Endothelial cell (in vitro differentiated cells): ENCODE data around the gene DPYSL5. TPM values are rescaled to one million over a fixed set of nuclear protein-coding genes. Genes with fewer than 3 reads are reported as not detected.

Source experiments
- DNase-seq: peaks from one replicate; pipeline ENCODE4 v3.0.0; 2021; ENCODE audit warnings: low spot score
- H3K27ac Mint-ChIP-seq: one replicate; pipeline ENCODE4 v1.8.0; 2021; ENCODE audit warnings: mixed read lengths, inconsistent platforms; ENCODE audit not compliant: unreplicated experiment
- H3K27me3 Mint-ChIP-seq: one replicate; pipeline ENCODE4 v1.8.0; 2021; ENCODE audit warnings: mild to moderate bottlenecking, moderate library complexity, mixed read lengths, inconsistent platforms; ENCODE audit not compliant: unreplicated experiment
- H3K36me3 Mint-ChIP-seq: one replicate; pipeline ENCODE4 v1.8.0; 2021; ENCODE audit warnings: mild to moderate bottlenecking, low read depth, mixed read lengths, inconsistent platforms; ENCODE audit not compliant: unreplicated experiment
- H3K4me1 Mint-ChIP-seq: one replicate; pipeline ENCODE4 v1.8.0; 2021; ENCODE audit warnings: mild to moderate bottlenecking, mixed read lengths, inconsistent platforms; ENCODE audit not compliant: unreplicated experiment
- H3K4me3 Mint-ChIP-seq: one replicate; pipeline ENCODE4 v1.8.0; 2021; ENCODE audit warnings: mild to moderate bottlenecking, mixed read lengths, inconsistent platforms; ENCODE audit not compliant: unreplicated experiment
- H3K9me3 Mint-ChIP-seq: one replicate; pipeline ENCODE4 v1.8.0; 2021; ENCODE audit warnings: mixed read lengths, inconsistent platforms; ENCODE audit not compliant: unreplicated experiment
- CTCF ChIP-seq: fragments of 200-600 bp; sonication (generic); IDR thresholded peaks from one replicate; pipeline ENCODE4 v1.5.0; 2021; ENCODE audit warnings: antibody characterized with exemption; ENCODE audit not compliant: unreplicated experiment
- total RNA-seq: library from RNA; stranded (reverse); fragmentation: NEBNext Ultra II Directional; extraction: Animal tissue kit (Norgen Biotek cat#: 25700); gene quantifications from one replicate; pipeline ENCODE4 v1.2.1, GENCODE V29; 2021; ENCODE audit not compliant: unreplicated experiment

The DPYSL5 gene
- total RNA-seq, 1 donor from 2014 or later, result 0.23 TPM

- Mint-ChIP-seq H3K27ac (no peak overlapping the region), H3K27me3 (peaks cover 6% of the 10 kb centered on the region), H3K9me3 (no peaks in the 10 kb centered on the region), H3K4me3 (no peak overlapping the region), H3K4me1 (peaks cover 4% of the 10 kb centered on the region), H3K36me3 (no peaks in the 10 kb centered on the region)
- TF ChIP-seq CTCF, result no peak
- no peak for DNase-seq
Observed at GRCh38 chr2:26934335-26934724, 86.4 kb downstream of the DPYSL5 start.

GRCh38 chr2:26934985-26935384 lies 87.1 kb downstream of the DPYSL5 start:
- Mint-ChIP-seq H3K9me3 (no peaks in the 10 kb centered on the region), H3K27ac (no peak overlapping the region)

GRCh38 chr2:26936855-26937254 lies 88.9 kb downstream of the DPYSL5 start:
- no peak for TF ChIP-seq CTCF
- H3K27ac Mint-ChIP-seq, result no peak overlapping the region

More at GRCh38 chr2:26934985-26935384, 87.1 kb downstream of the DPYSL5 start:
- TF ChIP-seq CTCF, result no peak
- no peaks in the 10 kb centered on the region for H3K36me3 Mint-ChIP-seq
- no peak overlapping the region for H3K4me3 Mint-ChIP-seq
- H3K4me1 Mint-ChIP-seq, result peaks cover 4% of the 10 kb centered on the region
- DNase-seq, result no peak
- peaks cover 6% of the 10 kb centered on the region for H3K27me3 Mint-ChIP-seq

GRCh38 chr2:26938399-26939118 lies 90.6 kb downstream of the DPYSL5 start:
- Mint-ChIP-seq H3K4me1 (no peaks in the 10 kb centered on the region), H3K9me3 (no peaks in the 10 kb centered on the region), H3K4me3 (no peak overlapping the region), H3K36me3 (no peaks in the 10 kb centered on the region), H3K27me3 (peaks cover 6% of the 10 kb centered on the region), H3K27ac (no peak overlapping the region)
- no peak for DNase-seq
- TF ChIP-seq CTCF, result no peak

More at GRCh38 chr2:26936855-26937254, 88.9 kb downstream of the DPYSL5 start:
- Mint-ChIP-seq H3K9me3 (no peaks in the 10 kb centered on the region), H3K27me3 (peaks cover 6% of the 10 kb centered on the region), H3K4me3 (no peak overlapping the region), H3K4me1 (peaks cover 4% of the 10 kb centered on the region), H3K36me3 (no peaks in the 10 kb centered on the region)
- DNase-seq, result no peak

GRCh38 chr2:26940001-26940400 lies 92.1 kb downstream of the DPYSL5 start:
- Mint-ChIP-seq H3K36me3 (no peaks in the 10 kb centered on the region), H3K27ac (no peak overlapping the region), H3K9me3 (no peaks in the 10 kb centered on the region), H3K4me3 (no peak overlapping the region), H3K27me3 (peaks cover 5% of the 10 kb centered on the region), H3K4me1 (no peaks in the 10 kb centered on the region)
- no peak for TF ChIP-seq CTCF
- DNase-seq, result no peak
